Memory B cell (primary cell): ENCODE measurements around the gene EPB42.
"Not testable (repeated sequence)": the region's sequence is repeated elsewhere in the genome, so short reads cannot be mapped to it uniquely, and the experiment has no call there.

Source experiments
- ATAC-seq: fragments of 150-1000 bp; cut with Tn5 transposase; 2 replicates; pipeline ENCODE4 v1.10.0; 2021; ENCODE audit warnings: low read depth, mild to moderate bottlenecking, moderate library complexity
- DNase-seq, 2 donors: peaks; one replicate each; pipeline ENCODE4 v3.0.0; 2022; ENCODE audit warnings: low spot score in 2 of 2
- H3K27ac Mint-ChIP-seq: one replicate; pipeline ENCODE4 v1.8.0; 2022; ENCODE audit warnings: mild to moderate bottlenecking, moderate library complexity, mixed read lengths
- H3K27me3 Mint-ChIP-seq: one replicate; pipeline ENCODE4 v1.8.0; 2022; ENCODE audit warnings: mixed read lengths
- H3K36me3 Mint-ChIP-seq: one replicate; pipeline ENCODE4 v1.8.0; 2022; ENCODE audit warnings: mild to moderate bottlenecking, mixed read lengths
- H3K4me1 Mint-ChIP-seq: one replicate; pipeline ENCODE4 v1.8.0; 2022; ENCODE audit warnings: mixed read lengths
- H3K4me3 Mint-ChIP-seq: one replicate; pipeline ENCODE4 v1.8.0; 2022; ENCODE audit warnings: mild to moderate bottlenecking, moderate library complexity, mixed read lengths
- H3K9me3 Mint-ChIP-seq: one replicate; pipeline ENCODE4 v1.8.0; 2022; ENCODE audit warnings: mixed read lengths

Gene EPB42

GRCh38 chr15:43196760-43197548 lies 23.9 kb downstream of the EPB42 start:
- H3K36me3 Mint-ChIP-seq = peaks cover 31% of the 10 kb centered on the region
- DNase-seq (no peak), ATAC-seq (no peak)
- peaks cover 13% of the 10 kb centered on the region for H3K4me1 Mint-ChIP-seq
- no peak overlapping the region for H3K4me3 Mint-ChIP-seq
- H3K27ac Mint-ChIP-seq = peak overlapping the region; percentile 2
- peaks cover 7% of the 10 kb centered on the region for H3K9me3 Mint-ChIP-seq
- no peaks in the 10 kb centered on the region for H3K27me3 Mint-ChIP-seq

GRCh38 chr15:43194795-43195194 lies 26.0 kb downstream of the EPB42 start:
- DNase-seq (no peak), ATAC-seq (no peak)
- Mint-ChIP-seq H3K27ac (no peak overlapping the region), H3K27me3 (no peaks in the 10 kb centered on the region), H3K4me3 (no peak overlapping the region), H3K9me3 (peaks cover 7% of the 10 kb centered on the region), H3K36me3 (peaks cover 41% of the 10 kb centered on the region), H3K4me1 (peaks cover 13% of the 10 kb centered on the region)

- Mint-ChIP-seq H3K27ac (no peak overlapping the region), H3K36me3 (peaks cover 47% of the 10 kb centered on the region), H3K4me1 (peaks cover 17% of the 10 kb centered on the region), H3K4me3 (no peak overlapping the region), H3K9me3 (peaks cover 6% of the 10 kb centered on the region), H3K27me3 (no peaks in the 10 kb centered on the region)
- DNase-seq (no peak), ATAC-seq (no peak)
Measured at GRCh38 chr15:43193710-43194109, 27.1 kb downstream of the EPB42 start.

- no peak for DNase-seq
- no peak overlapping the region for H3K4me3 Mint-ChIP-seq
- H3K27ac Mint-ChIP-seq = peak overlapping the region; percentile 0
- peaks cover 28% of the 10 kb centered on the region for H3K36me3 Mint-ChIP-seq
- no peaks in the 10 kb centered on the region for H3K27me3 Mint-ChIP-seq
- H3K4me1 Mint-ChIP-seq = peaks cover 24% of the 10 kb centered on the region
- no peak for ATAC-seq
- H3K9me3 Mint-ChIP-seq = no peaks in the 10 kb centered on the region
Measured at GRCh38 chr15:43190178-43190577, 30.6 kb downstream of the EPB42 start.

- Mint-ChIP-seq H3K9me3 (no peaks in the 10 kb centered on the region), H3K36me3 (peaks cover 25% of the 10 kb centered on the region), H3K27me3 (no peaks in the 10 kb centered on the region), H3K27ac (peak overlapping the region; percentile 0), H3K4me3 (no peak overlapping the region), H3K4me1 (peaks cover 28% of the 10 kb centered on the region)
- ATAC-seq (no peak), DNase-seq (no peak)
Measured at GRCh38 chr15:43189296-43189695, 31.5 kb downstream of the EPB42 start.

- DNase-seq (peak in 1 of 2 donors; percentile 30), ATAC-seq (no peak)
- Mint-ChIP-seq H3K4me3 (peak overlapping the region; percentile 47), H3K27ac (peak overlapping the region; percentile 98), H3K4me1 (peaks cover 28% of the 10 kb centered on the region), H3K27me3 (no peaks in the 10 kb centered on the region), H3K9me3 (no peaks in the 10 kb centered on the region), H3K36me3 (peaks cover 27% of the 10 kb centered on the region)
Measured at GRCh38 chr15:43187544-43188155, 33.2 kb downstream of the EPB42 start.

- no peaks in the 10 kb centered on the region for H3K9me3 Mint-ChIP-seq
- peaks cover 24% of the 10 kb centered on the region for H3K36me3 Mint-ChIP-seq
- ATAC-seq = peak; percentile 14
- DNase-seq = no peak
- peak overlapping the region; percentile 94 for H3K4me3 Mint-ChIP-seq
- H3K4me1 Mint-ChIP-seq = peaks cover 28% of the 10 kb centered on the region
- peak overlapping the region; percentile 98 for H3K27ac Mint-ChIP-seq
- H3K27me3 Mint-ChIP-seq = no peaks in the 10 kb centered on the region
Measured at GRCh38 chr15:43186003-43186353, 34.8 kb downstream of the EPB42 start.

- H3K27ac Mint-ChIP-seq = peak within 1 kb of the TSS; percentile 98
- ATAC-seq = peak; percentile 87
- H3K36me3 Mint-ChIP-seq = peaks cover 23% of the 10 kb centered on the region
- peak within 1 kb of the TSS; percentile 94 for H3K4me3 Mint-ChIP-seq
- peak; percentile 76 to 81 for DNase-seq
- no peaks in the 10 kb centered on the region for H3K9me3 Mint-ChIP-seq
- H3K27me3 Mint-ChIP-seq = no peaks in the 10 kb centered on the region
- peaks cover 28% of the 10 kb centered on the region for H3K4me1 Mint-ChIP-seq
Measured at GRCh38 chr15:43185157-43186002, 35.4 kb downstream of the EPB42 start, which contains the start of gene CCNDBP1. TSS of gene CCNDBP1 (plus strand) at chr15:43185403. CDS start at chr15:43185499, 96 bp downstream.

GRCh38 chr15:43184407-43185124 lies 36.3 kb downstream of the EPB42 start:
- no peaks in the 10 kb centered on the region for H3K27me3 Mint-ChIP-seq
- ATAC-seq = no peak
- H3K4me3 Mint-ChIP-seq = peak overlapping the region; percentile 94
- peaks cover 20% of the 10 kb centered on the region for H3K36me3 Mint-ChIP-seq
- H3K27ac Mint-ChIP-seq = peak overlapping the region; percentile 98
- no peaks in the 10 kb centered on the region for H3K9me3 Mint-ChIP-seq
- H3K4me1 Mint-ChIP-seq = peaks cover 27% of the 10 kb centered on the region
- DNase-seq = no peak

- DNase-seq (no peak), ATAC-seq (no peak)
- Mint-ChIP-seq H3K27ac (peak overlapping the region; percentile 49), H3K9me3 (no peaks in the 10 kb centered on the region), H3K4me1 (peaks cover 22% of the 10 kb centered on the region), H3K36me3 (peaks cover 16% of the 10 kb centered on the region), H3K4me3 (no peak overlapping the region), H3K27me3 (no peaks in the 10 kb centered on the region)
Measured at GRCh38 chr15:43183270-43183669, 37.5 kb downstream of the EPB42 start.

GRCh38 chr15:43177147-43177546 lies 43.7 kb downstream of the EPB42 start:
- not testable (repeated sequence) for DNase-seq, H3K27me3 Mint-ChIP-seq, H3K4me3 Mint-ChIP-seq, H3K4me1 Mint-ChIP-seq, H3K27ac Mint-ChIP-seq, H3K9me3 Mint-ChIP-seq, ATAC-seq
- H3K36me3 Mint-ChIP-seq = peaks cover 27% of the 10 kb centered on the region

- H3K27me3 Mint-ChIP-seq, ATAC-seq, H3K4me1 Mint-ChIP-seq, H3K4me3 Mint-ChIP-seq, DNase-seq, H3K9me3 Mint-ChIP-seq, H3K27ac Mint-ChIP-seq: not testable (repeated sequence)
- peaks cover 25% of the 10 kb centered on the region for H3K36me3 Mint-ChIP-seq
Measured at GRCh38 chr15:43175656-43176309, 45.0 kb downstream of the EPB42 start.

- H3K4me3 Mint-ChIP-seq = no peak overlapping the region
- DNase-seq = no peak
- H3K36me3 Mint-ChIP-seq = peaks cover 23% of the 10 kb centered on the region
- peaks cover 3% of the 10 kb centered on the region for H3K4me1 Mint-ChIP-seq
- no peak for ATAC-seq
- H3K9me3 Mint-ChIP-seq = peaks cover 3% of the 10 kb centered on the region
- no peaks in the 10 kb centered on the region for H3K27me3 Mint-ChIP-seq
- H3K27ac Mint-ChIP-seq = no peak overlapping the region
Measured at GRCh38 chr15:43169888-43170287, 50.9 kb downstream of the EPB42 start.
